CD4-positive, CD25-positive, alpha-beta regulatory T cell (primary cell): Measurements from ENCODE around the gene IL27RA. TPM values are rescaled to one million over a fixed set of nuclear protein-coding genes. Genes with fewer than 3 reads are reported as not detected.

Source experiments
- ATAC-seq, 2 donors: fragments of 150-1000 bp; cut with Tn5 transposase; one replicate each; pipeline ENCODE4 v1.10.0; 2021; ENCODE audit warnings: low read depth in 2 of 2, moderate number of reproducible peaks in 2 of 2, moderate library complexity in 1 of 2
- DNase-seq, 3 donors: peaks; one replicate each; pipeline versions ENCODE4 v3.0.0 to v3.0.0-alpha.2; 2012 to 2022; ENCODE audit warnings: mixed read lengths in 1 of 3
- H3K27ac ChIP-seq: one replicate; pipeline ENCODE4 v1.7.0; 2013; ENCODE audit warnings: mild to moderate bottlenecking, low read length; ENCODE audit not compliant: insufficient read depth, poor library complexity, severe bottlenecking
- H3K27me3 ChIP-seq: one replicate; pipeline ENCODE4 v1.7.0; 2013; ENCODE audit warnings: low read length; ENCODE audit not compliant: control insufficient read depth, insufficient read depth
- H3K36me3 ChIP-seq: one replicate; pipeline ENCODE4 v1.7.0; 2013; ENCODE audit warnings: mild to moderate bottlenecking, low read length, moderate library complexity; ENCODE audit not compliant: control insufficient read depth, insufficient read depth
- H3K4me1 ChIP-seq: 2 replicates; pipeline ENCODE4 v1.7.0; 2013; ENCODE audit warnings: mild to moderate bottlenecking, low read length; ENCODE audit not compliant: insufficient read depth, control insufficient read depth, poor library complexity, severe bottlenecking
- H3K4me3 ChIP-seq: one replicate; pipeline ENCODE4 v1.7.0; 2013; ENCODE audit warnings: low read depth, mild to moderate bottlenecking, low read length, moderate library complexity
- H3K9me3 ChIP-seq, 2 experiments: 1 replicate in 1 of 2; 2 replicates in 1 of 2; pipeline ENCODE4 v1.7.0; 2013; ENCODE audit warnings: low read length in 2 of 2, mild to moderate bottlenecking in 1 of 2, moderate library complexity in 1 of 2; ENCODE audit not compliant: control insufficient read depth in 2 of 2
- H3K27ac Mint-ChIP-seq, 3 donors: one replicate each; pipeline ENCODE4 v1.8.0; 2020 to 2022; ENCODE audit warnings: mild to moderate bottlenecking in 3 of 3, mixed read lengths in 3 of 3, moderate library complexity in 2 of 3
- H3K27me3 Mint-ChIP-seq: one replicate; pipeline ENCODE4 v1.8.0; 2022; ENCODE audit warnings: mild to moderate bottlenecking, mixed read lengths
- H3K36me3 Mint-ChIP-seq: one replicate; pipeline ENCODE4 v1.8.0; 2020; ENCODE audit warnings: mixed read lengths
- H3K4me1 Mint-ChIP-seq, 4 donors: one replicate each; pipeline ENCODE4 v1.8.0; 2020 to 2022; ENCODE audit warnings: mixed read lengths in 4 of 4, mild to moderate bottlenecking in 1 of 4
- H3K4me3 Mint-ChIP-seq, 4 donors: one replicate each; pipeline ENCODE4 v1.8.0; 2020 to 2022; ENCODE audit warnings: mild to moderate bottlenecking in 4 of 4, mixed read lengths in 4 of 4, moderate library complexity in 3 of 4
- H3K9me3 Mint-ChIP-seq, 7 donors: one replicate each; pipeline ENCODE4 v1.8.0; 2020 to 2022; ENCODE audit warnings: mixed read lengths in 7 of 7, mild to moderate bottlenecking in 3 of 7, moderate library complexity in 2 of 7
- polyA plus RNA-seq, 4 donors: library from polyadenylated mRNA; unstranded; fragments of 300-500 nt; fragmentation: Illumina TruSeq; gene quantifications; one replicate each; pipeline ENCODE4 v1.2.3, GENCODE V29; 2021
- total RNA-seq: library from RNA; stranded (reverse); gene quantifications from one replicate; pipeline ENCODE4 v1.2.3, GENCODE V29; 2022

Gene IL27RA
- total and polyA plus RNA-seq, 5 donors from 2014 or later = 51.9 to 78.4 (median 73.5) TPM

DNA sequence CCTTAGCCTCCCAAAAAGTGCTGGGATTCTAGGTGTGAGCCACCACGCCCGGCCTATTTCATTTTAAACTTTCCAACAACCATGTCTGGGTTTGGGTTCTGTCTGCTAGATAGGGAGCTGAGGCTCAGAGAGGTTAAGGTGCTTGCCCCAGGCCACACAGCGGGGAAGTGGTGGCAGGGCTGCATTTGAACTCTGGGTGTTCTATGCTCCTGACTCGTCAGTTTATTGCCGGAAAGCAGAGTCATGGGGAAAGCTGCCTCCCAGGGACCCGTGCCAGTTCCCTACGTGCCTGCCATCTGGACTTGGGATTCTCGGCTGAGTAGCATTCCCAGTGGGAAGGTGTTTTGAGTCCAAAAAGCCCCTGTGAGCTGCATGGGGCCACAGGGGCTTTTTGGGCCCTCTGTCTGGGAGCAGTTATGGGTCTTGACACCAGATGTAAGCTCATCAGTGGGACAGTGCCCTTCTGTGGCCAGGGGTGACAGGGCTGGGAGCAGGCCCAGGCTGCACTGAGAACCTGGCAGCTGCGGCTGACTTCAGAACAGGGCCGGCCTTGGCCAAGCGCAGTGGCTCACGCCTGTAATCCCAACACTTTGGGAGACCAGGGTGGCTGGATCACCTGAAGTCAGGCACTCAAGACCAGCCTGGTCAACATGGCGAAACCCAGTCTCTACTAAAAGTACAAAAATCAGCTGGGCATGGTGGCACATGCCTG, 36.4 kb upstream of the IL27RA start:
- H3K27me3 ChIP-seq = no peaks in the 10 kb centered on the region
- Mint-ChIP-seq H3K4me1 (peaks cover 0 to 29% (median 6%) of the 10 kb centered on the region in 4 donors), H3K4me3 (peak overlapping the region in 1 of 4 donors; percentile 61), H3K36me3 (peaks cover 17% of the 10 kb centered on the region), H3K27me3 (no peaks in the 10 kb centered on the region), H3K9me3 (peaks cover 0 to 2% (median 0%) of the 10 kb centered on the region in 7 donors), H3K27ac (peak overlapping the region in 1 of 3 donors; percentile 42)
- ATAC-seq (no peak), DNase-seq (no peak)
- peaks cover 1% of the 10 kb centered on the region for H3K4me1 ChIP-seq
- peaks cover 0 to 5% of the 10 kb centered on the region in 2 experiments for H3K9me3 ChIP-seq
- H3K36me3 ChIP-seq = peaks cover 13% of the 10 kb centered on the region
- H3K4me3 ChIP-seq = no peak overlapping the region
- H3K27ac ChIP-seq = no peak overlapping the region

GRCh38 chr19:13995878-13996765, 35.4 kb upstream of the IL27RA start:
- Histone ChIP-seq H3K27ac (no peak overlapping the region), H3K27me3 (no peaks in the 10 kb centered on the region), H3K36me3 (peaks cover 13% of the 10 kb centered on the region), H3K4me3 (no peak overlapping the region), H3K4me1 (peaks cover 11% of the 10 kb centered on the region), H3K9me3 (peaks cover 0 to 5% of the 10 kb centered on the region in 2 experiments)
- peaks cover 12% of the 10 kb centered on the region for H3K36me3 Mint-ChIP-seq
- peaks cover 3 to 33% (median 11%) of the 10 kb centered on the region in 4 donors for H3K4me1 Mint-ChIP-seq
- ATAC-seq (no peak), DNase-seq (no peak)
- H3K9me3 Mint-ChIP-seq = peaks cover 0 to 2% (median 0%) of the 10 kb centered on the region in 7 donors
- H3K27ac Mint-ChIP-seq = peak overlapping the region in 1 of 3 donors; percentile 7
- peak overlapping the region in 1 of 4 donors; percentile 89 for H3K4me3 Mint-ChIP-seq
- H3K27me3 Mint-ChIP-seq = no peaks in the 10 kb centered on the region

GRCh38 chr19:13996928-13997630, 34.5 kb upstream of the IL27RA start:
- Mint-ChIP-seq H3K27me3 (peaks cover 4% of the 10 kb centered on the region), H3K9me3 (peaks cover 0 to 2% (median 0%) of the 10 kb centered on the region in 7 donors), H3K36me3 (peaks cover 10% of the 10 kb centered on the region), H3K4me3 (no peak overlapping the region), H3K27ac (peak overlapping the region in 1 of 3 donors; percentile 36), H3K4me1 (peaks cover 4 to 41% (median 12%) of the 10 kb centered on the region in 4 donors)
- H3K27me3 ChIP-seq = no peaks in the 10 kb centered on the region
- peaks cover 0 to 5% of the 10 kb centered on the region in 2 experiments for H3K9me3 ChIP-seq
- peaks cover 20% of the 10 kb centered on the region for H3K4me1 ChIP-seq
- H3K36me3 ChIP-seq = peaks cover 13% of the 10 kb centered on the region
- no peak overlapping the region for H3K4me3 ChIP-seq
- ATAC-seq (no peak), DNase-seq (no peak)
- no peak overlapping the region for H3K27ac ChIP-seq

GRCh38 chr19:13997631-13997962, 34.0 kb upstream of the IL27RA start:
- Histone ChIP-seq H3K27ac (no peak overlapping the region), H3K4me1 (peaks cover 25% of the 10 kb centered on the region), H3K4me3 (no peak overlapping the region), H3K9me3 (peaks cover 0 to 5% of the 10 kb centered on the region in 2 experiments), H3K27me3 (no peaks in the 10 kb centered on the region), H3K36me3 (peaks cover 9% of the 10 kb centered on the region)
- Mint-ChIP-seq H3K36me3 (peaks cover 10% of the 10 kb centered on the region), H3K4me3 (no peak overlapping the region), H3K9me3 (peaks cover 0 to 2% (median 0%) of the 10 kb centered on the region in 7 donors), H3K27me3 (peaks cover 4% of the 10 kb centered on the region), H3K27ac (no peak overlapping the region), H3K4me1 (peaks cover 7 to 46% (median 17%) of the 10 kb centered on the region in 4 donors)
- DNase-seq = no peak
- no peak for ATAC-seq

GRCh38 chr19:13998426-13998825, 33.1 kb upstream of the IL27RA start:
- H3K9me3 ChIP-seq = peaks cover 0 to 5% of the 10 kb centered on the region in 2 experiments
- Mint-ChIP-seq H3K27ac (peak overlapping the region; percentile 65 to 93 (median 81)), H3K9me3 (peaks cover 0 to 2% (median 0%) of the 10 kb centered on the region in 7 donors), H3K4me3 (peak overlapping the region in 1 of 4 donors; percentile 54), H3K4me1 (peaks cover 14 to 52% (median 24%) of the 10 kb centered on the region in 4 donors), H3K36me3 (peaks cover 7% of the 10 kb centered on the region), H3K27me3 (peaks cover 4% of the 10 kb centered on the region)
- no peak overlapping the region for H3K27ac ChIP-seq
- H3K27me3 ChIP-seq = no peaks in the 10 kb centered on the region
- peaks cover 34% of the 10 kb centered on the region for H3K4me1 ChIP-seq
- no peak for ATAC-seq
- no peak overlapping the region for H3K4me3 ChIP-seq
- no peak for DNase-seq
- H3K36me3 ChIP-seq = peaks cover 7% of the 10 kb centered on the region

GRCh38 chr19:13999085-13999484, 32.5 kb upstream of the IL27RA start:
- H3K27ac Mint-ChIP-seq = peak overlapping the region; percentile 31 to 93 (median 81)
- ATAC-seq (no peak), DNase-seq (no peak)
- Histone ChIP-seq H3K4me3 (no peak overlapping the region), H3K36me3 (peaks cover 7% of the 10 kb centered on the region), H3K9me3 (peaks cover 0 to 5% of the 10 kb centered on the region in 2 experiments), H3K27ac (peak overlapping the region; percentile 10), H3K27me3 (no peaks in the 10 kb centered on the region), H3K4me1 (peaks cover 40% of the 10 kb centered on the region)
- peaks cover 7% of the 10 kb centered on the region for H3K36me3 Mint-ChIP-seq
- peaks cover 0 to 2% (median 0%) of the 10 kb centered on the region in 7 donors for H3K9me3 Mint-ChIP-seq
- peaks cover 4% of the 10 kb centered on the region for H3K27me3 Mint-ChIP-seq
- peak overlapping the region in 1 of 4 donors; percentile 54 for H3K4me3 Mint-ChIP-seq
- H3K4me1 Mint-ChIP-seq = peaks cover 15 to 58% (median 26%) of the 10 kb centered on the region in 4 donors

DNA sequence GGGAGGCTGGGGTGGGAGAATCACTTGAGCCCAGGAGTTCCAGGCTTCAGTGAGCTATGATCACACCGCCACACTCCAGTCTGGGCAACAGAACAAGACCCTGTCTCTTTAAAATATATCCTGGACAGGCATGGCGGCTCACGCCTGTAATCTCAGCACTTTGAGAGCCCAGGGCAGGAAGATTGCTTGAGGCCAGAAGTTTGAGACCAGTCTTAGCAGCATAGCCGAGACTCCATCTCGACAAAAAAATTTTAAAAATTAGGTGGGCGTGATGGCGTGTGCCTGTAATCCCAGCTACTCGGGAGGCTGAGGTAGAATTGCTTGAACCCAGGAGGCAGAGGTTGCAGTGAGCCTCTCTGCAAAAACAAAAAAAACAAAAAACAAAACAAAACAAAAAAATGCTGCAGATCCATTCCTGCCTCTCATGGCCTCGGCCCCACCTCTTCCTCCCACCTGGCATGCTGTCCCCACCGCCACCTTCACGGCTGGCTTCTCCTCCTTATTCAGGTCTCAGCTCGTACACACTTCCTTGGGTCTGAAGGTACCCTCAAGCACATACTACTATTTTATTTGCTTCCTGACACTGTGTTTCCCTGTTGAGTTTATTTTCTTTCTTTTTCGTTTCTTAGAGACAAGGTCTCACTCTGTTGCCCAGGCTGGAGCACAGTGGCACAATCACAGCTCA, 30.7 kb upstream of the IL27RA start:
- DNase-seq = no peak

More for the DNA sequence above, 30.7 kb upstream of the IL27RA start:
- Mint-ChIP-seq H3K27me3 (peaks cover 4% of the 10 kb centered on the region), H3K9me3 (peaks cover 0 to 2% (median 0%) of the 10 kb centered on the region in 7 donors), H3K36me3 (peaks cover 7% of the 10 kb centered on the region), H3K4me3 (peak overlapping the region in 3 of 4 donors; percentile 45 to 78 (median 72)), H3K4me1 (peaks cover 17 to 70% (median 36%) of the 10 kb centered on the region in 4 donors), H3K27ac (peak overlapping the region; percentile 95 to 98 (median 98))
- peak overlapping the region; percentile 86 for H3K27ac ChIP-seq
- no peak for ATAC-seq
- H3K9me3 ChIP-seq = peaks cover 0 to 5% of the 10 kb centered on the region in 2 experiments
- no peak overlapping the region for H3K4me3 ChIP-seq
- H3K4me1 ChIP-seq = peaks cover 55% of the 10 kb centered on the region
- no peaks in the 10 kb centered on the region for H3K27me3 ChIP-seq
- peaks cover 7% of the 10 kb centered on the region for H3K36me3 ChIP-seq
